NCI-H2081 (cell line): ENCODE data around the gene IAPP.
"Not testable (repeated sequence)": the region's sequence is repeated elsewhere in the genome, so short reads cannot be mapped to it uniquely, and the experiment has no call there.

Experiments
- DNase-seq, 2 experiments: peaks; one replicate each; lab custom pipeline; 2025; lab: John Stamatoyannopoulos, UW

The IAPP gene

GRCh38 chr12:21372602-21373001, at the start of gene IAPP:
Gene IAPP, plus strand, starts transcription at chr12:21372902. Its CDS starts 450 bp downstream, at chr12:21373352.
- no peak for DNase-seq

- no peak for DNase-seq
Measured at GRCh38 chr12:21323736-21324135, 49.0 kb upstream of the IAPP start.

- DNase-seq, result no peak
Measured at GRCh38 chr12:21324551-21324950, 48.2 kb upstream of the IAPP start.

- no peak for DNase-seq
Measured at GRCh38 chr12:21328578-21328977, 44.1 kb upstream of the IAPP start.

GRCh38 chr12:21330682-21331253, 41.9 kb upstream of the IAPP start:
- peak; percentile 0 to 6 for DNase-seq

- no peak for DNase-seq
Measured at GRCh38 chr12:21334771-21335325, 37.9 kb upstream of the IAPP start, which contains the start of gene SLCO1A2. Gene SLCO1A2, minus strand, starts transcription at chr12:21334917. Its CDS starts 270 bp downstream, at chr12:21334647.

- no peak for DNase-seq
Measured at GRCh38 chr12:21336656-21337055, 36.0 kb upstream of the IAPP start.

- no peak for DNase-seq
Measured at GRCh38 chr12:21337453-21337852, 35.2 kb upstream of the IAPP start.

GRCh38 chr12:21337959-21338744, 34.5 kb upstream of the IAPP start:
- no peak for DNase-seq

- no peak for DNase-seq
Measured at GRCh38 chr12:21339921-21340320, 32.8 kb upstream of the IAPP start.

GRCh38 chr12:21340403-21340802, 32.3 kb upstream of the IAPP start:
- DNase-seq, result no peak

- no peak for DNase-seq
Measured at GRCh38 chr12:21341769-21342168, 30.9 kb upstream of the IAPP start.

GRCh38 chr12:21343636-21344035, 29.1 kb upstream of the IAPP start:
- DNase-seq, result no peak

GRCh38 chr12:21346542-21347205, 26.0 kb upstream of the IAPP start:
- DNase-seq, result no peak

- peak in 1 of 2 experiments; percentile 31 for DNase-seq
Measured at GRCh38 chr12:21350975-21351374, 21.7 kb upstream of the IAPP start.

GRCh38 chr12:21353487-21353886, 19.2 kb upstream of the IAPP start:
- DNase-seq, result no peak

GRCh38 chr12:21353948-21354347, 18.8 kb upstream of the IAPP start:
- DNase-seq, result no peak

- DNase-seq, result no peak
Measured at GRCh38 chr12:21354641-21355040, 18.1 kb upstream of the IAPP start.

- not testable (repeated sequence) for DNase-seq
Measured at GRCh38 chr12:21360632-21361031, 12.1 kb upstream of the IAPP start.

GRCh38 chr12:21369141-21369980, 3.3 kb upstream of the IAPP start:
- no peak for DNase-seq

- DNase-seq, result no peak
Measured at GRCh38 chr12:21370845-21371449, 1.8 kb upstream of the IAPP start.
